Measurements from ENCODE around the gene DAD1. TPM values are rescaled to one million over a fixed set of nuclear protein-coding genes. Genes with fewer than 3 reads are reported as not detected.

DAD1 gene
- total and polyA plus RNA-seq, 2 of the 8 experiments (the other 6 are each of a cell fraction or from before 2014, with no cell fraction given): 131 to 440 TPM

DNA sequence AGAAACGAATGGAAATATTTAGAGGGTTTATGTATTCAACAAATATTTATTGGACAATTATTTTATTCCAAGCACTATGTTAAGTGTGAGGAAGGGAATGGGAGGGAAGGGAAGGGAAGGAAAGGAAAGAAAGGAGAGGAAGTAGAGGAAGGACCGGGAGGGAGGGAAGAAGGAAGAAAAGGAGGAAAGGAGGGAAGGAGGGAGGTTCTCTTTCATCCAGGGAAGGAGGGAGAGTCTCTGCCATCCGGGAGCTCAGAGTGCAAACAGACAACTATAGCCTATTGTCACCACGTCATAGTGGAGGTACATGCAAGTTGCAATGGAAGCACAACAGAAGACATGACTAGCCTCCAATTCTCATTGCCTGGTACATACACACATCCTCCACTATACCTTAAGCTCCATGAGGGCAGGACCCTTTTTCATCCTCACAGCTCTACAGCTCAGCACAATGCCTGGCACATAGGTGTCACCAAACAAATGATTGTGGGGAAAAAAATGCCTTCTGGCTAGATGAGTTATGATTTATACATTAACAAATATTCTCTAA lies 48.1 kb downstream of the DAD1 start:
- Histone ChIP-seq H3K4ac (replicated peaks; ENCODE audit: insufficient read length, low read depth, low read length) (no peak overlapping the region), H2BK5ac (ENCODE audit: low read depth, low read length) (no peak overlapping the region), H3K79me2 (ENCODE audit: control insufficient read depth in 1 of 2, insufficient read depth in 2 of 2, low read length in 2 of 2) (no peaks in the 10 kb centered on the region), H3K4me3 (ENCODE audit: extremely low read depth in 1 of 4, insufficient read depth in 2 of 4, low read depth in 3 of 4, low read length in 4 of 4) (no peak overlapping the region), H3K27ac (ENCODE audit: low read depth, low read length) (no peak overlapping the region), H2AFZ (ENCODE audit: low read length) (no peak overlapping the region), H3K9ac (replicated peaks in 1 of 4; ENCODE audit: extremely low read depth in 1 of 4, low read depth in 3 of 4, low read length in 3 of 4) (no peak overlapping the region), H3K27me3 (replicated peaks in 1 of 4; ENCODE audit: control insufficient read depth in 3 of 4, extremely low read depth in 1 of 4, insufficient read depth in 3 of 4, low read length in 3 of 4) (peaks cover 0 to 2% (median 0%) of the 10 kb centered on the region in 4 experiments; a peak in 2 of 7 replicates), H3K79me1 (ENCODE audit: low read depth, low read length) (no peaks in the 10 kb centered on the region), H3K23me2 (ENCODE audit: low read depth, low read length) (no peaks in the 10 kb centered on the region), H4K5ac (ENCODE audit: insufficient read length, low read depth, low read length) (no peak overlapping the region), H2BK12ac (ENCODE audit: low read depth, low read length) (no peak overlapping the region), H3K36me3 (ENCODE audit: control insufficient read depth in 2 of 4, insufficient read depth in 4 of 4, low read length in 3 of 4) (no peaks in the 10 kb centered on the region), H3K18ac (ENCODE audit: extremely low read depth, low read length) (no peak overlapping the region), H3K23ac (ENCODE audit: insufficient read length) (no peak overlapping the region), H4K8ac (ENCODE audit: extremely low read depth, insufficient read depth, low read length) (no peak overlapping the region), H3K4me1 (replicated peaks in 1 of 4; ENCODE audit: control insufficient read depth in 3 of 4, insufficient read depth in 4 of 4, low read length in 3 of 4) (peaks cover 0 to 2% (median 1%) of the 10 kb centered on the region in 4 experiments; a peak in 4 of 7 replicates), H4K20me1 (replicated peaks in 1 of 2; ENCODE audit: control insufficient read depth in 1 of 2, insufficient read depth in 2 of 2, low read length in 2 of 2) (no peaks in the 10 kb centered on the region), H3K14ac (ENCODE audit: insufficient read length) (no peak overlapping the region), H2BK20ac (ENCODE audit: low read length) (no peak overlapping the region), H3K56ac (replicated peaks; ENCODE audit: insufficient read length, low read depth, low read length) (no peak overlapping the region), H3K9me3 (ENCODE audit: insufficient read depth in 2 of 2, low read depth in 1 of 2, low read length in 1 of 2) (no peaks in the 10 kb centered on the region; a peak in 1 of 4 replicates), H2BK15ac (ENCODE audit: low read length) (no peak overlapping the region), H4K91ac (replicated peaks; ENCODE audit: insufficient read length, low read length) (no peak overlapping the region), H2AK5ac (ENCODE audit: low read depth, low read length) (no peak overlapping the region), H3K4me2 (ENCODE audit: insufficient read depth in 1 of 2, low read depth in 2 of 2, low read length in 2 of 2) (no peak overlapping the region), H2BK120ac (replicated peaks; ENCODE audit: low read depth, low read length) (no peak overlapping the region)
- no peak for DNase-seq (ENCODE audit: low read depth in 1 of 2, low spot score in 2 of 2)
- ChIA-PET POLR2A (ENCODE audit: partially characterized antibody) (no interaction called here), CTCF (ENCODE audit: partially characterized antibody) (interaction anchor here (1.5 to 3.1 kb wide), 3 partner anchors 9 to 29 kb away, joined by 5 to 10 read pairs (median 7); no protein-coding TSS in a partner anchor)
- 66% methylated on average over 4 of the region's 4 CpGs; no CpG with 5 or more reads in 1 of the 2 experiments for WGBS, 2 experiments (ENCODE audit: extremely low coverage in 1 of 2, insufficient coverage in 1 of 2, insufficient read length in 1 of 2, insufficient replicate concordance in 2 of 2, low coverage in 1 of 2, low lambda C conversion rate in 2 of 2, missing lambda C conversion rate in 1 of 2)
- no peak for TF ChIP-seq CBX5 (IDR thresholded peaks at IDR 0.05; ENCODE audit: low read depth, low read length)
- no peak for TF ChIP-seq TCF12 (IDR thresholded peaks at IDR 0.05; ENCODE audit: low read depth, low read length)
- no peak for TF ChIP-seq POLR2AphosphoS5 (IDR thresholded peaks at IDR 0.05; ENCODE audit: low read depth, low read length)
- no peak for TF ChIP-seq TBP (IDR thresholded peaks at IDR 0.05; ENCODE audit: low read depth, low read length)
- FAIRE-seq: no peak
